H1 (cell line): ENCODE data around the gene MAML1. TPM values are rescaled to one million over a fixed set of nuclear protein-coding genes. Genes with fewer than 3 reads are reported as not detected.

Source experiments
- CTBP2 ChIP-seq: IDR thresholded peaks from 2 replicates; pipeline ENCODE4 v1.7.0; 2011; ENCODE audit warnings: borderline replicate concordance, mild to moderate bottlenecking, moderate library complexity, mixed read lengths, low read length; ENCODE audit not compliant: insufficient read depth, insufficient read length
- polyA plus RNA-seq, 7 experiments: library from polyadenylated mRNA; depleted of rRNA in 3 of 7; stranded (reverse) in 5 of 7; unstranded in 2 of 7; fragments of >200 nt in 5 of 7; fragments of 200-250 nt in 2 of 7; gene quantifications; 1 replicate in 5 of 7; 2 replicates in 1 of 7; 4 replicates in 1 of 7; pipeline versions ENCODE4 v1.2.1 to v1.2.3, GENCODE V29; 2011 to 2013; ENCODE audit warnings: missing spikeins in 2 of 7, mixed read lengths in 2 of 7
- total RNA-seq: library from RNA; stranded (reverse); fragmentation: NEBNext Ultra II Directional; extraction: Animal tissue kit (Norgen Biotek cat#: 25700); gene quantifications from 2 replicates; pipeline ENCODE4 v1.2.1, GENCODE V29; 2021

The MAML1 gene
- total and polyA plus RNA-seq, 2 of the 8 experiments (the other 6 are each of a cell fraction or from before 2014, with no cell fraction given): 17.1 to 41.9 TPM

GRCh38 chr5:179764056-179764455 is 31.4 kb downstream of the MAML1 start (continued):
- no peak for TF ChIP-seq CTBP2
